GM12801 (cell line): ENCODE data around the gene FBXL4.

ENCODE experiments used
- CTCF ChIP-seq: IDR thresholded peaks from one replicate; pipeline ENCODE4 v1.5.1; 2011; ENCODE audit warnings: control low read depth; ENCODE audit not compliant: insufficient read length; ENCODE audit errors: extremely low read depth

The FBXL4 gene

GRCh38 chr6:98831959-98832283 lies 115.8 kb downstream of the FBXL4 start:
- no peak for TF ChIP-seq CTCF

GRCh38 chr6:98831057-98831958 lies 116.4 kb downstream of the FBXL4 start:
- no peak for TF ChIP-seq CTCF

GRCh38 chr6:98830146-98830545 lies 117.6 kb downstream of the FBXL4 start:
- no peak for TF ChIP-seq CTCF

- TF ChIP-seq CTCF, result no peak
Observed at GRCh38 chr6:98828941-98829411, 118.8 kb downstream of the FBXL4 start.

GRCh38 chr6:98828211-98828788 lies 119.4 kb downstream of the FBXL4 start:
- no peak for TF ChIP-seq CTCF

- TF ChIP-seq CTCF, result no peak
Observed at GRCh38 chr6:98827295-98828159, 120.2 kb downstream of the FBXL4 start.

GRCh38 chr6:98825600-98826230 lies 122.0 kb downstream of the FBXL4 start:
- no peak for TF ChIP-seq CTCF
